NCI-H1436 (cell line): Measurements from ENCODE around the gene COL6A2.
"Not testable (repeated sequence)": the region's sequence is repeated elsewhere in the genome, so short reads cannot be mapped to it uniquely, and the experiment has no call there.

Experiments
- DNase-seq: peaks from one replicate; lab custom pipeline; 2025; lab: John Stamatoyannopoulos, UW

The COL6A2 gene

GRCh38 chr21:46094401-46095082 is 3.4 kb upstream of the COL6A2 start:
- DNase-seq = no peak

GRCh38 chr21:46095083-46095719 is 2.7 kb upstream of the COL6A2 start:
- DNase-seq = no peak

DNA sequence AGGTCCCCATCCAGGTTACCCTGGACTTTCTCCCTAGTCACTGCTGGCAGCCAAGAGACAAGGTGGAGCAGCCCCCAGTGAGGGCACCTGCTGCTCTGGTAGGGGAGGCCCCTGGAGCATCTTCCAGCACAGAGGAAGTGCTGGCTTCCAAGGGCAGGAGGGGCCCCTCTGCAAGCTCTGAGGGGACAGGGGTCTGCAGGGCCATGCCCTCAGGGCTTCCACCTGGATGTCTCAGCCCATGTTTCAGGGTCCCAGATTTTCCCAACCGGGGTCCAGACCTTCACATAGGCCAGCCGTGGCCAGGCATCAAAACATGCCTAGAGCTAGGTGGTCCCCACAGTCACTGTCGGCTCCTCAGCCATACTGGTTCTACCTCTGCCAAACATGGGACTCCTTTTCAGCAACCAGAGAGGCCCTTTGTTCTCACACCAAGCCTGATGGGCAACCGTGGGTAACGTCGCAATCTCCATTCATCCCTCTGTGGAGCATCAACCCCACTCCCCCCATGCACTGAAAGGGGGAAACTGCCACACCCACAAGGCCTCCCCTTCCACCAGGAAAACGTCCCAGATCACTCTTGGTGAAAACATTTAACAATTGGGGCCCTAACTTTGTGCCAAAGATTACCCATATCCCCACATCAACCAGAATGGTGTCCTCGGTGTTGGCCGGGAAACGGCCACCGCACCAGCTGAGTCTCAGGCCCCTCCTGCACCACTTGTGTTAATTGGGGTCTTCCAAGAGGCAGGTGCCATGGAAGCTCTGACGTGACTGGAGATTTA is 1.9 kb upstream of the COL6A2 start:
- no peak for DNase-seq

GRCh38 chr21:46096596-46097335 is 1.1 kb upstream of the COL6A2 start:
- no peak for DNase-seq

- no peak for DNase-seq
These were observed 610 bp downstream of the COL6A2 start for GRCh38 chr21:46098303-46099141.

DNA sequence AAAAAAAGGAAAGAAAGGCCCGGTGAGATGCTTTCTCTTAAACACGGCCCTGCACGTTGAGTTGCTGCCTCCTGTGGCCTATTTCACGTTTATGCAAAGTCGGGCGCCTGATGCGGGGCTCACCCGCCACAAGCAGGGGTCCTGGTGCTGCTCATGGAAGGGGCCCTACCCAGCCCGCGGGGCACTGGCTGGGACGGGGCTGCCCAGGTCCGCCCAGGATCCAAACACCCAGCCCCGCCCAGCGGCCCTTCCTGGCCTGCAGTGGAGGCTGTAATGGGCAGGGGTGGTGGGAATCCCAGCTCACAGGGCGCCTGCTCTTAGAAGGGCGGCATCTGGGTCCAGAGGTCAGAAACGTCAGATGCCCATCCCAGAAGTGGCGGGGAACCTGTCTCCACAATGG is 1.6 kb downstream of the COL6A2 start:
- no peak for DNase-seq

DNA sequence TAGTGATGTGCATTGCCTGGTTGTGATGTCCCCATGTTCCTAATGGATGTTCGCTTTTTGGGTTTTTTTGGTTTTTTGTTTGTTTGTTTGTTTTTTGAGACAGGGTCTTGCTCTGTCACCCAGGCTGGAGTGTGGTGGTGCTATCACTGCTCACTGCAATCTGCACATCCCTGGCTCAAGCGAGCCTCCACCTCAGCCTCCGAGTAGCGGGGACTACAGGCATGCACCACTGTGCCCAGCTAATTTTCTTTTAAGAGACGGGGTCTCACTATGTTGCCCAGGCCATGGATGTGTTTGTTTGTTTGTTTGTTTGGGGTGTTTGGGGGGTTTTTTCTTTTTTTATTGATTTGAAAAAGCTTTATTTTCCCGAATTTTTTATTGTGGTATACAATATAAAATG is 2.1 kb downstream of the COL6A2 start:
- DNase-seq = no peak

DNA sequence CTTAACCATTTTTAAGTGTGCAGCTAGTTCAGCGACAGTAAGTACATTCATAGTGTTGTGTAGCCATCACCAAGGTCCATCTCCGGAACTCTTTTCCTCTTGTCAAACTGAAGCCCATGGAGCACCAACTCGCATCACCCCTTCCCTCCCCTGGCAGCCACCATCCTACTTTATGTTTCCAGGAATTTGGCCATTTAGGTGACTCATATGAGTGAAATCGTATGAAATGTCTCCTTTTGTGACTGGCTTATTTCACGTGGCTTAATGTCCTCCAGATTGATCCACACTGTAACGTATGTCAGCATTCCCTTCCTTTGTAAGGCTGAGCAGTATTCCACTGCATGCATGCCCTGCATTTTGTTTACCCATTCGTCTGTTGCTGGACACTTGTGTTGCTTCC is 2.5 kb downstream of the COL6A2 start:
- DNase-seq = no peak

DNA sequence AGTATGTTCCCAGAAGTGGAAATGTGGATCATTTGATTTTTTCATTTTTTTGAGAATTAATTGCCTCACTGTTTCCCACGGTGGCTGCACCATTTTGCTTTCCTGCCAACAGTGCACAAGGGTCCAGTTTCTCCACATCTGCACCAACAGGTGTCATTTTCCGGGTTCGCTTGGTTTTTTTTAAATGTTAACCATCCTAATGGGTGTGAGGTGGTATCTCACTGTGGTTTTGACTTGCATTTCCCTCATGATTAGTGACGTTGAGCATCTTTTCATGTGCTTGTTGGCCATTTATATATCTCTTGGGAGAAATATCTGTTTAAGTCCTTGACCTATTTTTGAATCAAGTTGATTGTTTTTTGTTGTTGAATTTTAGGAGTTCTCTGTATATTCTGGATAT is 3.0 kb downstream of the COL6A2 start:
- no peak for DNase-seq

DNA sequence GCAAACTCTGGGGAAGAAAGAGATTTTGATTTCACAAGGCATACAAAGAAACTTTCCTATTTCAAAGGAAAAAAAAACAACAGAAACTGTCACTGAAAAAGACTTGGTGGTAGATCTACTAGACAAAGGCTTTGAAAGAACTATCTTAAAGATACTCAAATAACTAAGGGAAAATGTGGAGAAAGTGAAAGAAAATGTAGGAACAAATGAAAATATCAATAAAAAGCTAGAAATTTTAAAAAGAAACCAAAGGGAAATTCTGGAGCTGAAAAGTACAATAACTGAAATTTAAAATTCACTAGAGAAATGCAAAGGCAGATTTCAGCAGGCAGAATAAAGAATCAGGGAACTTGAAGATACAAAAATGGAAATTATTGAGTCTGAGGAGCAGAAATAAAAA is 6.2 kb downstream of the COL6A2 start:
- DNase-seq = no peak

DNA sequence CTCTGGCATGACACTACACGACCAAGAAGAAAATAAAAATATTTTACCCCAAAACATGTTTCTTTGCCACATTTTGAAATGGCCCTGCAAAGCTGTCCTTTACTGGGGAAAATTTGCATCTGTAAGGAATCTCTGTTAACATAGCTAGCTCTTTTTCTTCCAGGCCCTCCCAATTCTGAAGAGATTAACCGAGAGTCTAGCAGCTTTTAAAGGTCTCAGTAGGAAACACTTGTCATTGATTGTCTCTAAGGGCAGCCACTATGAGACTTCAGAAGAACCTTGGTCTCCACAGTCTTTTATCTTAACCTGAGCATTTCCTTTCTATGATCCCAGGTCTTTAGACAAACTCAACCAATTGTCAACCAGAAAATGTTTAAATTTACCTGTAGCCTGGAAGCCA is 9.5 kb downstream of the COL6A2 start:
- DNase-seq = not testable (repeated sequence)

GRCh38 chr21:46108827-46109312 is 11.0 kb downstream of the COL6A2 start:
- no peak for DNase-seq

- DNase-seq = no peak
These were observed 11.7 kb downstream of the COL6A2 start for GRCh38 chr21:46109313-46110221.

DNA sequence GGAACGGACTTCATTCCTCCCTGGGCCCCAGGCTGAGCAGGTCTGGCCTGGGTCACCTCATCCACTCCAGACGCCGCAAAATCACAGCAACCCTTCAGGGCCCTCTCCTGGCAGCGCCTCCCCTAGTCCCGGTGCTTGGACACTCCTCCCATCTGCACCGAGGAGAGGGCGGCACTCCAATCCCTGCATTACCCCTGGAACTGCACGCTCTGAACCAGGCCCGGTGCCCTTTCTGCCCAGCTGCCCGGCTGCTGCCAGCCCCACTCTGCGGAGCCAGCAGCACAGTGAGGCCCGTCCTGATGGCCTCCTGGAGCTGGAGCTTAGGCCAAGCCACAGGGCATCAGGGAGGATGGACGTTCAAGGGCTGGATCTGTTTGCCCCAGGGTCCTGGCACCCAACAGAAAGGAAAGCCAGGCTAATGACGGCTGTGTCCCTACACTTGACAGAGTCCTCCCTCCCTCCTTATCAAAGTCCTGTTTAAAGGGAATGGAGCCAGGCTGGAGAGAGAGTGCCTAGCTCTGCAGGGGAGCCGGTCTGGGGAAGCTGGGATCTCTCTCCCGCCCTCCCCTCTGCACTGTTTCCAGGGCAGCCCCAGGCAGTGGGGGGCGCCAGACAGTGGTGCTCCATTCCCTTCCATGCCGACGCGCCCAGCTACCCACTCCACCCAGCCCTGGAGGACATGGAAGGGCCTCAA is 12.7 kb downstream of the COL6A2 start:
- no peak for DNase-seq

DNA sequence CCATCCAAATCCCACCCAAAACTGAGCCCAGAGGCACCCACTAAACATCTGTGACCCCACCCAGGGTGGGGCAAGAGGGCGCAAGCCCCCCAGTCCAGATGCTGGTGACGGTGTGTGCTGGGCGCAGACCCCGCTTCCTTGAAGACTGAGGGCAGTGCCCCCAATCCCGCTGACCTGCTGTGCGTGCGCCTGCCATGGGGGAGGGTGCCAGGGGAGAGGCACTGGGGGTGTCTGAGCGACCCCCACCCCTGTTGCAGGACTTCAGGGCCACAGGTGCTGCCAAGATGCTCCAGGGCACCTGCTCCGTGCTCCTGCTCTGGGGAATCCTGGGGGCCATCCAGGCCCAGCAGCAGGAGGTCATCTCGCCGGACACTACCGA is 13.3 kb downstream of the COL6A2 start:
- DNase-seq = no peak

GRCh38 chr21:46111857-46112724 is 14.2 kb downstream of the COL6A2 start:
- no peak for DNase-seq

- DNase-seq = no peak
These were observed 14.9 kb downstream of the COL6A2 start for GRCh38 chr21:46112725-46113215.

- no peak for DNase-seq
These were observed 15.7 kb downstream of the COL6A2 start for GRCh38 chr21:46113497-46114176.
